Measurements from ENCODE around the gene WASHC2A. TPM values are rescaled to one million over a fixed set of nuclear protein-coding genes. Genes with fewer than 3 reads are reported as not detected.
"Not testable (repeated sequence)": the region's sequence is repeated elsewhere in the genome, so short reads cannot be mapped to it uniquely, and the experiment has no call there.

Gene WASHC2A
- total and polyA plus RNA-seq, 5 donors from 2014 or later = 10.5 to 65.4 (median 17.2) TPM

GRCh38 chr10:50033481-50033880, 34.3 kb upstream of the WASHC2A start:
- ATAC-seq (ENCODE audit: low read depth in 2 of 2) = no peak
- no peak overlapping the region for H3K27ac ChIP-seq (ENCODE audit: insufficient read depth, low read length, poor library complexity, severe bottlenecking)
- H3K36me3 ChIP-seq (ENCODE audit: control insufficient read depth, insufficient read depth, low read length) = no peaks in the 10 kb centered on the region
- no peaks in the 10 kb centered on the region for H3K4me1 ChIP-seq (ENCODE audit: control insufficient read depth, insufficient read depth, low read length, poor library complexity, severe bottlenecking)
- no peak overlapping the region for H3K4me3 ChIP-seq (ENCODE audit: low read depth, low read length)
- no peaks in the 10 kb centered on the region for H3K27me3 ChIP-seq (ENCODE audit: control insufficient read depth, insufficient read depth, low read length)
- Mint-ChIP-seq H3K4me3 (no peak overlapping the region), H3K27me3 (peaks cover 16% of the 10 kb centered on the region), H3K4me1 (no peaks in the 10 kb centered on the region), H3K36me3 (no peaks in the 10 kb centered on the region), H3K27ac (no peak overlapping the region), H3K9me3 (no peaks in the 10 kb centered on the region)
- no peak for DNase-seq
- no peaks in the 10 kb centered on the region for H3K9me3 ChIP-seq (ENCODE audit: control insufficient read depth in 2 of 2, low read length in 2 of 2)

GRCh38 chr10:50035337-50035736, 32.4 kb upstream of the WASHC2A start:
- H3K4me3 Mint-ChIP-seq; H3K27ac Mint-ChIP-seq; H3K4me1 ChIP-seq (ENCODE audit: control insufficient read depth, insufficient read depth, low read length, poor library complexity, severe bottlenecking); H3K9me3 ChIP-seq (ENCODE audit: control insufficient read depth in 2 of 2, low read length in 2 of 2); H3K36me3 ChIP-seq (ENCODE audit: control insufficient read depth, insufficient read depth, low read length); H3K4me1 Mint-ChIP-seq; H3K36me3 Mint-ChIP-seq; DNase-seq; H3K4me3 ChIP-seq (ENCODE audit: low read depth, low read length); ATAC-seq (ENCODE audit: low read depth in 2 of 2); H3K9me3 Mint-ChIP-seq; H3K27ac ChIP-seq (ENCODE audit: insufficient read depth, low read length, poor library complexity, severe bottlenecking); H3K27me3 ChIP-seq (ENCODE audit: control insufficient read depth, insufficient read depth, low read length): not testable (repeated sequence)
- H3K27me3 Mint-ChIP-seq = peaks cover 12% of the 10 kb centered on the region

DNA sequence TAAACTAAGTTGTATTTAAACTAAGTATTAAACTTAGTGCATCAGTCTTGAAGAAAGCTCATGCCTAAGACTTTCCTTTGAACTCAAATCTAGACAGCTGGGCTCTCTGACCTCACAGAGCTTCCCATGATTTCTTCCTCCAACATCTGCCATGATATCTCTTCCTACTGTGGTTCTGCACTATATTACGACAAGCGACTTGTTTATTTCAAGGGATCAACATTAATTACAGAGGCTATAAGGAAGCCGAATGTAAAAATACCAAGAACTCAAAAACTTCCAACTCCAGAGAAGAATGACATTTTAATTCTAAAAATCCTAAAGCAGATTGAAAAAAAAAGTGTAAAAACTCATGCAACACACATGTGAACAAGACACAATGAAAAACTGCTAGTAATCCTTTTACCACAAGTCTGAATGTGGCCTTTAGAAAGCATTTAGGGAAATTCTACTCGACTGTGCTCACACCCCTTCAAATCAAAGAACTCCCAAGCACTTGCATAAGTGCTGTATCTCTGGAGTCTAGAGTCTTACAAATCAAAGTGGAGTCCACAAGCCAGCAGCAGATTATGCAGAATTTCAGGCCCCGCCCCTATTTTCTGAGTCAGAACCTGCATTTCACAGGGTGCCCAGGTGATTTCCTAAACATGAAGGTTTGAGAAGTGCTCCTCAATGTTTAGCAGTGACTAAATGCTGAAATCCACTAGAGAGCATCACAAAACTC, 22.7 kb upstream of the WASHC2A start:
- H3K4me3 ChIP-seq (ENCODE audit: low read depth, low read length) = no peak overlapping the region
- ATAC-seq (ENCODE audit: low read depth in 2 of 2) = no peak
- no peaks in the 10 kb centered on the region for H3K36me3 ChIP-seq (ENCODE audit: control insufficient read depth, insufficient read depth, low read length)
- no peak overlapping the region for H3K27ac ChIP-seq (ENCODE audit: insufficient read depth, low read length, poor library complexity, severe bottlenecking)
- H3K27ac Mint-ChIP-seq = no peak overlapping the region
- H3K36me3 Mint-ChIP-seq = no peaks in the 10 kb centered on the region
- no peaks in the 10 kb centered on the region for H3K9me3 ChIP-seq (ENCODE audit: control insufficient read depth in 2 of 2, low read length in 2 of 2)
- no peak overlapping the region for H3K4me3 Mint-ChIP-seq
- H3K4me1 Mint-ChIP-seq = no peaks in the 10 kb centered on the region
- H3K4me1 ChIP-seq (ENCODE audit: control insufficient read depth, insufficient read depth, low read length, poor library complexity, severe bottlenecking) = no peaks in the 10 kb centered on the region
- no peaks in the 10 kb centered on the region for H3K9me3 Mint-ChIP-seq
- no peaks in the 10 kb centered on the region for H3K27me3 ChIP-seq (ENCODE audit: control insufficient read depth, insufficient read depth, low read length)
- H3K27me3 Mint-ChIP-seq = peaks cover 4% of the 10 kb centered on the region
- DNase-seq = no peak

DNA sequence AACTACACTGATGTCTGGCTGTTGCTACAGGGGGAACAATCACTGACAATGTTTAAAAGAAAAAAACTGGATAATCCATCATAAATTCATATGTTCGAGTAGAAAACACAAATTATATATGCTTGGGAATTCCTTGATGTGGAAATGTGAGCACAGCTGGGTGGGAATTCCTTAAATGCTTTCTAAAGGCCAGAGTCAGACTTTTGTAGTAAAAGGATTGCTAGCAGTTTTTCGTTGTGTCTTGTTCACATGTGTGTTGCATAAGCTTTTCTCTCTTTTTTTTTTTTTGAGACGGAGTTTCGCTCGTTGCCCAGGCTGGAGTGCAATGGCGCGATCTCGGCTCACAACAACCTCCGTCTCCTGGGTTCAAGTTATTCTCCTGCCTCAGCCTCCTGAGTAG, 21.3 kb upstream of the WASHC2A start:
- not testable (repeated sequence) for H3K4me3 ChIP-seq (ENCODE audit: low read depth, low read length); H3K27ac Mint-ChIP-seq; H3K4me3 Mint-ChIP-seq; H3K36me3 ChIP-seq (ENCODE audit: control insufficient read depth, insufficient read depth, low read length); H3K36me3 Mint-ChIP-seq; H3K4me1 Mint-ChIP-seq; H3K4me1 ChIP-seq (ENCODE audit: control insufficient read depth, insufficient read depth, low read length, poor library complexity, severe bottlenecking); H3K27ac ChIP-seq (ENCODE audit: insufficient read depth, low read length, poor library complexity, severe bottlenecking); H3K9me3 ChIP-seq (ENCODE audit: control insufficient read depth in 2 of 2, low read length in 2 of 2); H3K27me3 ChIP-seq (ENCODE audit: control insufficient read depth, insufficient read depth, low read length); H3K27me3 Mint-ChIP-seq; DNase-seq; H3K9me3 Mint-ChIP-seq; ATAC-seq (ENCODE audit: low read depth in 2 of 2)

DNA sequence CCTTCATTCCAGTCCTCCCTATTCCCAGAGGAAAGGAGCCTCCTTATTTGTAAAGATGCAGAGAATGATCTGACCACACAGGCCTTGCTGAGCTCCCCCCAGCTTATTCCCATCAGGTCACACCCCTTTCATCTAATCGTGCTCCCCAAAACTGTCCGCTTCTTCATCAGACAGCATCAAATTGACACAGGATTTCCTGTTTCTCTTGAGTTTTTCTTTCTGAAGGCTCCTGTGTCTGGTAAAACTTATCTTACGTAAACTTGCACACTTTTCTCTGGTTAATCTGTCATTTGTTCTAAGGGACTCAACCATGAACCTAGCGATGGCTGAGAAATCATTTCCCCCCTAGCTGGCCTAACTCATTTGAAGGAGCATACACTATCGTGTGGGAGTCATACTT, 20.2 kb upstream of the WASHC2A start:
- not testable (repeated sequence) for H3K4me1 Mint-ChIP-seq; H3K9me3 Mint-ChIP-seq; H3K27ac ChIP-seq (ENCODE audit: insufficient read depth, low read length, poor library complexity, severe bottlenecking); H3K27ac Mint-ChIP-seq; H3K27me3 ChIP-seq (ENCODE audit: control insufficient read depth, insufficient read depth, low read length); H3K36me3 ChIP-seq (ENCODE audit: control insufficient read depth, insufficient read depth, low read length); DNase-seq; H3K4me3 Mint-ChIP-seq; H3K36me3 Mint-ChIP-seq; H3K4me3 ChIP-seq (ENCODE audit: low read depth, low read length); H3K4me1 ChIP-seq (ENCODE audit: control insufficient read depth, insufficient read depth, low read length, poor library complexity, severe bottlenecking); H3K27me3 Mint-ChIP-seq; ATAC-seq (ENCODE audit: low read depth in 2 of 2); H3K9me3 ChIP-seq (ENCODE audit: control insufficient read depth in 2 of 2, low read length in 2 of 2)

- H3K4me3 ChIP-seq (ENCODE audit: low read depth, low read length); H3K27me3 Mint-ChIP-seq; H3K9me3 Mint-ChIP-seq; H3K27ac Mint-ChIP-seq; H3K4me3 Mint-ChIP-seq; H3K9me3 ChIP-seq (ENCODE audit: control insufficient read depth in 2 of 2, low read length in 2 of 2); H3K4me1 Mint-ChIP-seq; H3K36me3 Mint-ChIP-seq; H3K4me1 ChIP-seq (ENCODE audit: control insufficient read depth, insufficient read depth, low read length, poor library complexity, severe bottlenecking); DNase-seq; H3K27ac ChIP-seq (ENCODE audit: insufficient read depth, low read length, poor library complexity, severe bottlenecking); ATAC-seq (ENCODE audit: low read depth in 2 of 2); H3K27me3 ChIP-seq (ENCODE audit: control insufficient read depth, insufficient read depth, low read length); H3K36me3 ChIP-seq (ENCODE audit: control insufficient read depth, insufficient read depth, low read length): not testable (repeated sequence)
Measured at GRCh38 chr10:50051995-50052660, 15.6 kb upstream of the WASHC2A start.

DNA sequence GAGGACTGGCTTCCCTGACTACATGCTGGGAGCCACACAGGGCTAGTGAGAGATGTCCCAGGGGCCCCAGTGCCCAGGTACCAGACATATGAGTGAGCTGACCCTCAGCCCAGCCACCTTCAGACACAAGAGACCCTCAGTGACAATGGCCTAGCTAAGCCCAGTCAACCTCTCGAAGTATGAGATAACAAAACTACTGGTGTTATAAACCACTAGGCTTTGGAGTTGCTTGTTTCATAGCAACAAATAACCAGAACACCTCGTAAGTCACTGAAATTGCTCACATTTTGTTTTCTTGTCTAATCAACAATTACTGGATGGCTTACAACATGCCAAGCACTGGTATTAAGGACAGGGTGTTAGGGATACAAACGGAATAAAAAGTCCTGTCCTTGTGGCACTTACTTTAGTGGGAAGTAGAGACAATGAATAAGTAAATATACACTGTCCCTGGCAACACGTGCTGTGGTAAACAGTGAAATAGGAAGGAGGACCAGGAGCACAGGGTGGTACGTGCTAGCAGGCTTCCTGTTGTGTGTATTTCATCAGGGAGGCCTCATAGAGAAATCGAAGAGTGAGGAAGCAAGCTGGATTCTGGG, 14.9 kb upstream of the WASHC2A start:
- H3K27me3 ChIP-seq (ENCODE audit: control insufficient read depth, insufficient read depth, low read length); H3K36me3 Mint-ChIP-seq; H3K4me1 Mint-ChIP-seq; H3K9me3 Mint-ChIP-seq; H3K27ac ChIP-seq (ENCODE audit: insufficient read depth, low read length, poor library complexity, severe bottlenecking); H3K4me3 Mint-ChIP-seq; H3K27me3 Mint-ChIP-seq; DNase-seq; H3K4me1 ChIP-seq (ENCODE audit: control insufficient read depth, insufficient read depth, low read length, poor library complexity, severe bottlenecking); ATAC-seq (ENCODE audit: low read depth in 2 of 2); H3K4me3 ChIP-seq (ENCODE audit: low read depth, low read length); H3K9me3 ChIP-seq (ENCODE audit: control insufficient read depth in 2 of 2, low read length in 2 of 2); H3K27ac Mint-ChIP-seq; H3K36me3 ChIP-seq (ENCODE audit: control insufficient read depth, insufficient read depth, low read length): not testable (repeated sequence)

All from CD4-positive, CD25-positive, alpha-beta regulatory T cell (primary cell).